ENCODE data around the gene SLC23A3.
A peak's percentile ranks its signal among the peaks of the same experiment; 100 is the strongest.
"Not testable (repeated sequence)": the region's sequence is repeated elsewhere in the genome, so short reads cannot be mapped to it uniquely, and the experiment has no call there.

Gene SLC23A3

DNA sequence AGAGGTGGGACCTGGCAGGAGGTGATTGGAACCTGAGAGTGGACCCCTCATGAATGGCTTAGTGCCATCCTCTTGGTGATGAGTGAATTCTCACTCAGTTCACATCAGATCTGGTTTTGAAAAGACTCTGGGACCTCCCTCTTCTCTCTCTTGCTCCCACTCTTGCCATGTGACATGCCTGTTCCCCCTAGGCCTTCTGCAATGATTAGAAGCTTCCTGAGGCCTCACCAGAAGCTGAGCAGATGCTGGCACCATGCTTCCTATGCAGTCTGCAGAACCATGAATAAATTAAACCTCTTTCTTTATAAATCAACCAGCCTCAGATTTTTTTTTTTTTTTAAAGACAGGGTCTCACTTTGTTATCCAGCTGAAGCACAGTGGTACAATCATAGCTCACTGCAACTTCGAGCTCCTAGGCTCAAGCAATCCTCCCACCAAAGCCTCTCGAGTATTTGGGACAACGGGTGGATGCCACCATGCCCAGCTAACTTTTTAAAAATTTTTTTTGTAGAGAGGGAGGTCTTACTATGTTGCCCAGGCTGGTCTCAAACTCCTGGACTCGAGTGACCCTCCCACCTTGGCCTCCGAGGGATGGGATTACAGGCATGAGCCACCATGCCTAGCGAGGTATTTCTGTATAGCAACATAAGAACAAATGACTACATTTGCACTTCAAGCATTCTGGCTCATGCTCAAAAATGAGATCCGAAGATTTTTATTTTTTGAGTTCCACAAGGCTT is 34.8 kb upstream of the SLC23A3 start:
- DNase-seq = no peak

DNA sequence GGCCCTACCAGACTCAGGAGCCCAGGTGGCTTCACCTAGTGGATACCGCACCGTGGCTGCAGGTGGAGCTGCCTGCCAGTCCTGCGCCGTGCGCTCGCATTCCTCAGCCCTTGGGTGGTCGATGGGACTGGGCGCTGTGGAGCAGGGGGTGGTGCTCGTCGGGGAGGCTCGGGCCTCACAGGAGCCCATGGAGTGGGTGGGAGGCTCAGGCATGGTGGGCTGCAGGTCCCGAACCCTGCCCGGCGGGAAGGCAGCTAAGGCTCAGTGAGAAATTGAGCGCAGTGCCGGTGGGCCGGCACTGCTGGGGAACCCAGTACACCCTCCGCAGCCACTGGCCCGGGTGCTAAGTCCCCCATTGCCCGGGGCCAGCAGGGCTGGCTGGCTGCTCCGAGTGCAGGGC is 31.5 kb upstream of the SLC23A3 start:
- DNase-seq = not testable (repeated sequence)

DNA sequence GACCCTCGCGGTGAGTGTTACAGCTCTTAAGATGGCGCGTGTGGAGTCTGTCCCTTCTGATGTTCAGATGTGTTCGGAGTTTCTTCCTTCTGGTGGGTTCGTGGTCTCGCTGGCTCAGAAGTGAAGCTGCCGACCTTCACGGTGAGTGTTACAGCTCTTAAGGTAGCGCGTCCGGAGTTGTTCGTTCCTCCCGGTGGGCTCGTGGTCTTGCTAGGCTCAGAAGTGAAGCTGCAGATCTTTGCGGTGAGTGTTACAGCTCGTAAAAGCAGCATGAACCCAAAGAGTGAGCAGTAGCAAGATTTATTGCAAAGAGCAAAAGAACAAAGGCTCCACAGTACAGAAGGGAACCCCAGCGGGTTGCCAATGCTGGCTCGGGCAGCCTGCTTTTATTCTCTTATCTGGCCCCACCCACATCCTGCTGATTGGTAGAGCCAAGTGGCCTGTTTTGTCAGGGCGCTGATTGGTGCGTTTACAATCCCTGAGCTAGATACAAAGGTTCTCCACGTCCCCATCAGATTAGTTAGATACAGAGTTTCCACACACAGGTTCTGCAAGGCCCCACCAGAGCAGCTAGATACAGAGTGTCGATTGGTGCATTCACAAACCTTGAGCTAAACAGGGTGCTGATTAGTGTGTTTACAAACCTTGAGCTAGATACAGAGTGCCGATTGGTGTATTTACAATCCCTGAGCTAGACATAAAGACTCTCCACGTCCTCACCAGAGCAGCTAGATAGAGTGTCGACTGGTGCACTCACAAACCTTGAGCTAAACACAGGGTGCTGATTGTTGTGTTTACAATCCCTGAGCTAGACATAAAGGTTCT is 30.9 kb upstream of the SLC23A3 start:
- not testable (repeated sequence) for DNase-seq

DNA sequence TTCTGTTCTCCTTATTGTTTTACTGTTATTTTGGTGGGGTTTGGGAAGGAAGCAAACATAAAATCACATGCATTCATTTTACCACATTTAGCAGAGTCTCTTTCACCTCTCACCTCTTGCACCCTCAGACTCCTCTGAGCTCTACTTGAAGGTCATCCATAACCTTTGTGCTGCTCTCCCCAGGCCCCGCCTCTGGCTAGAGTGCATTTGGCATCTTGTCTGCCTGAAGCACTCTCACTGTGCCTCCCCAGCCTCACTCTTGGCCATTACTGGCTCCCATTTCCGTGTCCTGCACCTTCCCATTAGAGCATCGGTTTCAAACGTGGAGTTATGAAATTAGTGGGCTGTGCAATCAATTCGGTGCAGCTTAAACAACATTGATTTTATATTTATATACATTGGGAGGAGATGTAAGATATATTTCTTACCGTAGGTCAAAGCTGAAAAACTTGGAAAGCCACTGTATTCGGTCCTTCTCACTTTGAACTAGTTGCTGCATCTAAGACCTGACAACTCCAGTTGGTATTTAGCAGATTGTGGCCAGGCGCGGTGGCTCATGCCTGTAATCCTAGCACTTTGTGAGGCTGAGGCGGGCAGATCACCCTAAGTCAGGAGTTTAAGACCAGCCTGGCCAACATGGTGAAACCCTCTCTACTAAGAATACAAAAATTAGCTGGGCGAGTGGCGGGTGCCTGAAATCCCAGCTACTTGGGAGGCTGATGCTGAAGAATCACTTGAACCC is 29.8 kb upstream of the SLC23A3 start:
- DNase-seq = no peak

DNA sequence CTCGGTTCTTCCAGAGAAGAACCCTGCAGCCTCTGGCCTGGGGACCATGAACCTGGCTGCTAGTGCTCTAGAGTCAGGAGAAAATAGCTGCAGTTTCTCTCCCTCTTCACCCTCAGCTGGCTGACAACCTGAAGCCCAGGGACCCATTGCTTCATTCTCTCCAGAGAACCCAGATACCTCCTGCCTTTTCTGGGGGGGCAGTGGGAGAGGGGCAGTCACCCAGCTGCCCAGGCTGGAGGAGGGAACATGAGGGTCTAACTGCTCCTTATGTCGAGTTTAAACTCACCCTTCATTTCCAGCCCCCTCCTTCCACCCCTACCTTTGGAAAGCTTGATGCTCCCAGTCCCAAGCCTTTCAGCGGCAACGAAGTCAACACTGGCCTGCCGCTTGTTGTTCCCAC is 29.1 kb upstream of the SLC23A3 start:
- no peak for DNase-seq

DNA sequence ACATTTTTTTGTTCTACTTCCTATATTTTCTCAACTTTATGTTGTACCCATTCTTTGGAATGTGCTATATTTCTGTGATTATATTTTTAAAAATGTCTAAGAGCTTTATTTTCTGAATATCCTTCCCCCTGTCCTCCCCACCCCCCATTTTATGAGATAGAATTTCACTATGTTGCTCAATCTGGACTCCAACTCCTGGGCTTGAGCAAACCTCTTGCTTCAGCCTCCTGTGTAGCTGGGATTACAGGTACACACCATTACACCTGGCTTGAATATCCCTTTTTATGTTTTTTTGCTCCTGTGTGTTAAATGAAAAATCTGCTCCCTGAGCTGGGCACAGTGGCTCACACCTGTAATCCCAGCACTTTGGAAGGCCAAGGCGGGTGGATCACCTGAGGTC is 27.6 kb upstream of the SLC23A3 start:
- no peak for DNase-seq

DNA sequence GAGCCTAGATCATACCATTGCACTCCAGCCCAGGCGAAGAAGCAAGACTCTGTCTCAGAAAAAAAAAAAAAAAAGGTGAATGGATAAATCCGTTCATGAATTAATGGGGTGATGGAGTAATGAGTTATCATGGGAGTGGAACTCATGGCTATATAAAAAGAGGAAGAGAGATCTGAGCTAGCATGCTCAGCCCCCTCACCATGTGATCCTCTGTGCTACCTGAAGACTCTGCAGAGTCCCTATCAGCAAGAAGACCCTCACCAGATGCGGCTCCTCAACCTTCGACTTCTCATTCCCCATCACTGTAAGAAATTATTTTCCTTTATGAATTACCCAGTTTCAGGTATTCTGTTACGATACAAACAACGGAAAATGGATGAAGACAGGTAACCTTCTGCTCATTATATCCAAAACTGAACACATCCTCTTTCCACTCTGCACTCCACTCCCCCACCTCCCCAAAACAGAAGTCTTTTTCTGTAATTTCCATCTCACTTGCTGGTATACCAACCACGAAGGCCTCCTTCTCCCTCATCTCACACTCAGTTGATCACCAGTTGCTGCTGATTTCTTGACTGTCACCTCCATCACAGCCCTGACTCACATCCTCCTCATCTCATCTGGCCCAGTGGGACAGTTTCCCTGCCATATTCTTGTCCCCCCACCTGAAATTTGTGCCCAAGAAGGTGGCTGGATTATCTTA is 17.1 kb upstream of the SLC23A3 start:
- no peak for DNase-seq

DNA sequence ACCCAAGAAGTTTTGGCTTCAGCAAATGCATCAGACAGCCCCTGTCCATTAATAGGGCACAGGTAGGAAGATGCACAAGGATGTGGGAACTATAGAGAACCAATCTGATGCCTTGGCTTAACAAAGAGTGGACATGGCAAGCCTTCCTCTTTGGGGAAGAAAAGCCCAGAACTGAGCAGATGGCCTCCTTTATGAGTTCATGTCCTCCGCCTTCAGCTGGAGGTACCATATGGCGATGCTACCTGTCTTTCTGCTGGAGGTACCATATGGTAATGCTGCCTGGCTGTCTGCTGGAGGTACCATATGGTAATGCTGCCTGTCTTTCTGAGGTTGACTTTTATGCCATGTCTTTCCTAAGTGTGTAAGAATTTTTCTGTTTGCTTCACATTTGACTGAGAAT is 14.3 kb upstream of the SLC23A3 start:
- DNase-seq = no peak

DNA sequence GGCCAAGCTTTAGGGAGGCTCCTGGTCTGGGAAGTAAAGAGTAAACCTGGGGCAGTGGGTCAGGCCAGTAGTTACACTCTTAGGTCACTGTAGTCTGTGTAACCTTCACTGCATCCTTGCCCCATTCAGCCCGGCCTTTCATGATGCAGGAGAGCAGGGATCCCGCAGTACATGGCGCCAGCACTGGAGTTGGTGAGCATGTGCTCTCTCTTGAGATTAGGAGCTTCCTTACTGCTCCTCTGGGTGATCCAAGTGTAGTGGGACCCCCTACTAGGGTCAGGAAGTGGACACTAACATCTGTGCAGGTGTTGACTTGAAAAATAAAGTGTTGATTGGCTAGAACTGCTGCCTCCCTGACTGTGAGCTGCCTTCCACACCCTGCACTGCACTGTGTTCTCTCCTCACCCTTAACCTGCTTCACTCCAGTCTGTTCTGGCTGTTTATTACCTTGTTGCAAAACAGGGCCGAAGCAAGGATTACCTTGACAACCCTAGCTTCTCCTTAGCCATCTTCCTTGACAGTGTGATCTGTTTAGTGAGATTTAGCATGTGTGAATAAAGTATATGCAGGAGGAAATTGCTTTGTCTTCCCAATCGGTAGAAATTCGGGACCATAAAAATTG is 13.4 kb upstream of the SLC23A3 start:
- DNase-seq = no peak

DNA sequence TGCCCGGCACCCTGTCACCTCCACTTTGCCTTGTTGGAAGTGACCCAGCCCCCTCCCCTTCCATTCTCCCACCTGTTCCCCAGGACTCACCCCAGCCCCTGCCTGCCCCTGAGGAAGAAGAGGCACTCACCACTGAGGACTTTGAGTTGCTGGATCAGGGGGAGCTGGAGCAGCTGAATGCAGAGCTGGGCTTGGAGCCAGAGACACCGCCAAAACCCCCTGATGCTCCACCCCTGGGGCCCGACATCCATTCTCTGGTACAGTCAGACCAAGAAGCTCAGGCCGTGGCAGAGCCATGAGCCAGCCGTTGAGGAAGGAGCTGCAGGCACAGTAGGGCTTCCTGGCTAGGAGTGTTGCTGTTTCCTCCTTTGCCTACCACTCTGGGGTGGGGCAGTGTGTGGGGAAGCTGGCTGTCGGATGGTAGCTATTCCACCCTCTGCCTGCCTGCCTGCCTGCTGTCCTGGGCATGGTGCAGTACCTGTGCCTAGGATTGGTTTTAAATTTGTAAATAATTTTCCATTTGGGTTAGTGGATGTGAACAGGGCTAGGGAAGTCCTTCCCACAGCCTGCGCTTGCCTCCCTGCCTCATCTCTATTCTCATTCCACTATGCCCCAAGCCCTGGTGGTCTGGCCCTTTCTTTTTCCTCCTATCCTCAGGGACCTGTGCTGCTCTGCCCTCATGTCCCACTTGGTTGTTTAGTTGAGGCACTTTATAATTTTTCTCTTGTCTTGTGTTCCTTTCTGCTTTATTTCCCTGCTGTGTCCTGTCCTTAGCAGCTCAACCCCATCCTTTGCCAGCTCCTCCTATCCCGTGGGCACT is 12.7 kb upstream of the SLC23A3 start:
- peak; percentile 64 to 75 (median 72) for DNase-seq

DNA sequence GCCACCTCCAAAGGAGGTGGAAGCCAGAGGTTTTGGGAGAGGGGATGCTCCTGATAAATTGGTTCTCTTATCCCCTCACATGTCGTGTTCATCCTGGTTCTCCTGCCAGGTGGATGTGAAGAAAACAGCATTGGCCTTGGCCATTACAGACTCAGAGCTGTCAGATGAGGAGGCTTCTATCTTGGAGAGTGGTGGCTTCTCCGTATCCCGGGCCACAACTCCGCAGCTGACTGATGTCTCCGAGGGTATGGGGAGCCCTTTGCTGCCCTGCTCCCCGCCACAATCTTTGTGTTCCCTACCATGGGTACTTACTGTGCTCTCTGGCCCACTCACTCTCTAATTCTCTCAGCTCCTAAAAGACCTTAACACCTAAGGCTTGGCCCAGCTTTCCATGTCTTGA is 11.7 kb upstream of the SLC23A3 start:
- no peak for DNase-seq

DNA sequence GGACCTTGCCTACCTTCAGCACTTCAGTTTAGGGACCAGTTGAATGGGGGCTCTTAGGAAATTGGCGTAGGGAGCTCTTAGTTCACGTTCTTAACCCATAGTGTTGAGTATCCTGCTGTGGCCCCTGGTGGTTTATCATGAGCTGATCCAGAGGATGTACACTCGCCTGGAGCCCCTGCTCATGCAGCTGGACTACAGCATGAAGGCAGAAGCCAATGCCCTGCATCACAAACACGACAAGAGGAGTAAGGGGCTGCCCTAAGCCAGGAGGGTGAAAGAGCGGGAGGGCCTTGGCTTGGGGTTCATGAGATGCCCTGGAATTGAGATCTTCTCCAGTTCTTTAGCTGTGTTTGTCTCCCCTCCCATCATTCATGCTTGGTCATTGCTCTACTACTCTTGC is 11.1 kb upstream of the SLC23A3 start:
- DNase-seq = no peak

DNA sequence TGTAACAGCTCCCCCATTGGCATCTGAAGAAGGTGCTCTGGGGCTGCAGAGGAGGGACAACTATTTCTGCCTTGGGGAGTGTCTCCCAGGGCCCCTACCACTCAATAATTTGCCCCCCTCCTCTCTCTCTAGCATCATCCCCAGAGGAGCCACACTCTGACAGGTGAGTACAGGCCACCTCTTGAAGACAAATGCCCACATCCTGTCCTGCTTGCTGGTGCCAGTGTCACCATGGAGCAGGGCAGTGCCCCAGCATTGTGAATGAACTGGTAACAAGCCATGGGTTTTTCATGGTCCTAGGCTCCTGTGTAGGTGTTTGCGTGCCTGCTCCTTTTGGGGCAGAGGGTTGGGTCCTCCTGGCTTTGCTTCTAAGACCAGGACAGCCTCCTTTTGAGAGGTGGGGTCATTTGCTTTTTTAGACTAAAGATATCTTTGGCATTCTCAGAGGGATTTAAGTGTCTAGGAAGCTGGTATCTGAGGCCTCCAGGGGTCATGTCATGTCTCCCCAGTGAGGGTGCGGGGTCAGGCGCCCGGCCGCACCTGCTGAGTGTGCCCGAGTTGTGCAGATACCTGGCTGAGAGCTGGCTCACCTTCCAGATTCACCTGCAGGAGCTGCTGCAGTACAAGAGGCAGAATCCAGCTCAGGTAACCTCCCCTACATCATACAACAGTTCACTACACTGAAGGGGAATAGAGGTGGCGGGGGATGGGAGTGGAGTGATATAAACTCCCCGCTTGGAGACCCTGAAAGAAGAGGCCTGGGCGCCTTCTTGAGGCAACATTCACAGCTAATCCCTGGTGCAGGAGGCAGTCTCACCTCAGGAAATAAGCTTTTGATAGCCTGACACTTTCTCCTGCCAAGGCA is 10.0 kb upstream of the SLC23A3 start:
- no peak for DNase-seq

DNA sequence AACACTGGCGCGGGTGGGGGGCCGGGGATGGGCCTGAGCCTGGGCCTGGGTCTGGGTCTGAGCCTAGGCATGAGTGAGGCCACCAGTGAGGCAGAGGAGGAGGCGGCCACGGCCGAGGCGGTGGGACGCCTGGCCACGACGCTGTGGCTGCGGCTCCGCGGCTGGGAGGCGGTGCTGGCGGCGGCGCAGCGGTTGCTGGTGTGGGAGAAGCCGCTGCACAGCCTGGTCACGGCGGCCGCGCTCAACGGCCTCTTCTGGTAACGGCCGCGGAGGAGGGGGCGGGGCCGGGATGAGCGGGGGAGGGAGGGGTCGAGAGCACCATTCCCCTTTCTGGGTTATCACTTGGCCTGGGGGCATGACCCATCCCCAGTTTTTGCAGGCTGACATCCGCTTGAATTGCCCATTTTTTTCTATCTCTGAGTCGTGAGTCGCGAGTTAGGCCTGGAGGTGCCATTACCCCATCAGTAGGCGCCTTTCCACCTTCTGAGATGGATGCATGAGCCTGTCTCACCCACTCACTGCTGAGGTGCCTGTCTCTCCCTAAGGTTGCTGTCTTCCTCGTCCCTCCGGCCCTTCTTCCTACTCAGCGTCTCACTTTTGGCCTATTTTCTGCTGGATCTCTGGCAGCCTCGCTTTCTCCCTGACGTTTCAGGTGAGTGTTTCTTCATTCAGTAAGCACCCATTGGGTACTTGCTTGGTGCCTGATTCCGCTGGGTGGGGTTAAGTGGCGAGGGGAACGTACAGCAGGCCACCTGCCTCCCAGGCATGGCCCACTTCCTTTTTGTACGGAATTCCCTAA is 8.7 kb upstream of the SLC23A3 start:
- peak in 3 of 4 experiments; percentile 47 to 67 (median 64) for DNase-seq

DNA sequence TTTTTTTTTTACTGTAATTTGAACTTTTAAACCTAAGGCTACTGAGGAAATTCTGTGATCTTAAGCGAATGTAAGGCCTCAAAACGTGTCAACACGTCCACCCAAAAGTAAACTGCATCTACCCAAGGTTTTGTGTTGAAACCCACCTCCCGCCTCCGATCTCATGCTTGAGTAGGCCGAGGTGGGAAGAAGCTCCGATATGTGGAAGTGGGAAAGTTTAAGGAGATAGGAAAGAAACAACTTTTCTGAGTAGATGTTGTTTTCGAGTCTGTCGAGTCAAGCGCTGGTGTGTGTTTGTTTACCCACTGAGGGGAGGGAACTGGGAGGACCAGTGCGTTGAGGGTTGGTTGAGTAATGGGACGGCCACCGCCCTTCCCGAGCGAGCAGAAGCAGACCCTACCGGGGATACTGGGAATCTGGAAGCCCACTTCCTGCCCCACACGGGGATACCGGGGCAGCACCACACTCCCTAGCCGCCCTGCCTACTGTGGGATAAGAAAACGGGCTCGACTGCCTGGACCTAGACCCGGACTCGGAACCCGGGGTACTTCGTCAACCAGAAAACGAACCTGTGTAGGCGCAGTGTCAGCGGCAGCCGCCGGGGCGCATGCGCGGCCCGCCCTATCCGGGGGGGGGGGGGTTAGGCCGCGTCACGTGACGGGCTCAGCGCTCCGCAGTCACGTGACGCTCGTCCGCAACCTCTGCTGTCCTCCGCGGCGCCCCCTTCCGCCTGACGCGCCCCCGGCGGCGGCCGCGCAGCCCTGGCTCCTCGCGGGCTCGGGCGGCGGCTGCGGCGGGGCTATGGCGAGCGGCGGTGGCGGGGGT is 7.9 kb upstream of the SLC23A3 start, which contains the start of gene RETREG2:
RETREG2 (plus strand) TSS at position 724 of the 825 bp plus-strand sequence; CDS start at position 802, 78 bp downstream.
- DNase-seq = peak; percentile 92 to 98 (median 96)

DNA sequence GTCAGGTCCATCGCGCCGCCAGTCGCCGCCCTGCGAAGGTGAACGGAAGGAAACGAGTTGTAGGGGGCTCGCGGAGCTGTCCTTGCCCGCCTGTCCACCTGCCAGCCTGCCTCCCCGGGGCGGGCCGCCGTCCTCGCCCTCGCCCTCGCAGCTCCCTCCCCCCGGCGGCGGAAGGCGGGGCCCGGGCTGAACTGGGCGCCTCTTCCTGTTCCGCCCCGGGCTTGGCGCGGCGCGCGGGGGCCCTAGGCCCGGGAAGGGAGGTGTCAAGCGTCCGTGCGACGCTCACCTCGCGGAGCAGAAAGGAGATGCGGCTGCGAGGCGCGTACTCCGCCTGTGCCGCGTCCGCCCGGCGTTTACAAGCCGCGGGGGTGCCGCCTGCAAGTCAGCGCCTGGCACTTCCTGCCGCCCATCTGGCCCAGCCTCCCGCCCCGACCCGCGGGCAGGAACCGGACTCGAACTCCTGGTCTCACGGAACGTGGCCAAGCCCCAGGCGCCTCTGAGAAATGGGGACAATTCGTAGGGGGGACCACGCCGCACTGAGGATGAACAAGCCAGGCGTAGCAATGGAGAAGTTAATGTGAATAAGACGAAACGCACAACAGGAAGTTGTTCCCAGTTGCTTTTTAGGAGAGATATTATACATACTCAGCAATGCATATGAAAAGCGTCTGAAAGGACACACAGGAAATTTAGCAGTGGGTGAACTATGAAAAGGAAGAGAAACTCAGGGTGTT is 7.2 kb upstream of the SLC23A3 start, which contains the start of gene CNPPD1:
CNPPD1 (minus strand) TSS at position 108 of the 734 bp plus-strand sequence; CDS start at position 11, 97 bp downstream.
- DNase-seq = peak; percentile 90 to 97 (median 94)
